HCT116 (cell line): ENCODE measurements around the gene TEX55. TPM values are rescaled to one million over a fixed set of nuclear protein-coding genes. Genes with fewer than 3 reads are reported as not detected.

Experiments
- ATAC-seq: fragments of 200-7000 bp; cut with Tn5 transposase; 2 replicates; pipeline ENCODE4 v1.9.1; 2020; ENCODE audit warnings: mild to moderate bottlenecking, moderate library complexity
- BruUV-seq: library from RNA; stranded (reverse); fragments of 400-500 nt; replicated peaks from 2 replicates; lab custom pipeline; 2021; lab: Mats Ljungman, UMichigan
- CTCF ChIA-PET: fragments of 300-600 bp; sonication (Branson Sonifier 250); formaldehyde crosslinking; loops from one replicate; lab custom pipeline; 2021; ENCODE audit warnings: antibody characterized with exemption; lab: Charles Lee
- POLR2A ChIA-PET: fragments of 300-600, 350-600 bp; sonication (Branson Sonifier 250); formaldehyde crosslinking; loops from one replicate; lab custom pipeline; 2021; ENCODE audit warnings: antibody characterized with exemption; lab: Charles Lee
- RAD21 ChIA-PET, 2 experiments: fragments of 300-600 bp; sonication (Branson Sonifier 250); formaldehyde crosslinking; loops; one replicate each; lab custom pipeline; 2023; ENCODE audit warnings: low total read pairs in 2 of 2; ENCODE audit not compliant: uncharacterized antibody in 2 of 2, unreplicated experiment in 2 of 2, low non-redundant PET in 1 of 2; lab: Charles Lee
- DNase-seq: peaks from one replicate; pipeline ENCODE4 v3.0.0-alpha.2; 2010; ENCODE audit warnings: low read depth, low spot score
- H2AFZ ChIP-seq: fragments of 200-600 bp; shearing (Covaris generic), sonication (generic); 2 replicates; pipeline ENCODE4 v1.6.1; 2017; ENCODE audit warnings: low read depth, mixed run types, mixed read lengths, antibody characterized with exemption, low read length; ENCODE audit not compliant: poor library complexity, severe bottlenecking
- H3K27ac ChIP-seq: 2 replicates; pipeline ENCODE4 v1.5.1; 2012; ENCODE audit warnings: low read depth, low read length
- H3K27me3 ChIP-seq: fragments of 200-600 bp; sonication (generic); 2 replicates; pipeline ENCODE4 v1.6.1; 2016; ENCODE audit warnings: mixed run types, low read length, mixed read lengths; ENCODE audit not compliant: insufficient read depth
- H3K36me3 ChIP-seq, 2 experiments: fragments of 200-500 bp in 1 of 2; fragments of 200-600 bp in 1 of 2; sonication (Bioruptor generic) in 1 of 2; sonication (generic) in 1 of 2; 2 replicates each; pipeline versions ENCODE4 v1.5.1 to v1.6.1; 2014 to 2016; ENCODE audit warnings: low read length in 2 of 2, inconsistent platforms in 1 of 2, mixed read lengths in 1 of 2, mixed run types in 1 of 2; ENCODE audit not compliant: insufficient read depth in 2 of 2, control insufficient read depth in 1 of 2
- H3K4me1 ChIP-seq, 2 experiments: fragments of 200-600 bp in 1 of 2; sonication (generic) in 1 of 2; 2 replicates each; pipeline versions ENCODE4 v1.5.1 to v1.6.1; 2012 to 2017; ENCODE audit warnings: low read length in 2 of 2, inconsistent platforms in 1 of 2, mild to moderate bottlenecking in 1 of 2, mixed read lengths in 1 of 2, mixed run types in 1 of 2, moderate library complexity in 1 of 2; ENCODE audit not compliant: insufficient read depth in 2 of 2, control insufficient read depth in 1 of 2
- H3K4me2 ChIP-seq: fragments of 200-600 bp; sonication (generic); 2 replicates; pipeline ENCODE4 v1.6.1; 2017; ENCODE audit warnings: mixed run types, low read length, mixed read lengths
- H3K4me3 ChIP-seq, 2 experiments: fragments of 200-600 bp in 1 of 2; sonication (generic) in 1 of 2; replicated peaks in 1 of 2; 2 replicates each; pipeline ENCODE4 v1.5.1; 2011 to 2016; ENCODE audit warnings: low read length in 2 of 2, control low read depth in 1 of 2, low read depth in 1 of 2, mild to moderate bottlenecking in 1 of 2, mixed read lengths in 1 of 2, mixed run types in 1 of 2
- H3K79me2 ChIP-seq: fragments of 200-600 bp; sonication (generic); 2 replicates; pipeline ENCODE4 v1.6.1; 2017; ENCODE audit warnings: mild to moderate bottlenecking, mixed run types, low read length, moderate library complexity, mixed read lengths; ENCODE audit not compliant: insufficient read depth
- H3K9ac ChIP-seq: fragments of 200-600 bp; sonication (generic); 2 replicates; pipeline ENCODE4 v1.6.1; 2016; ENCODE audit warnings: low read length, mixed read lengths
- H3K9me2 ChIP-seq: fragments of 200-600 bp; sonication (generic), shearing (Covaris generic); 2 replicates; pipeline ENCODE4 v1.6.1; 2017; ENCODE audit warnings: mixed run types, mild to moderate bottlenecking, moderate library complexity; ENCODE audit not compliant: insufficient read depth
- H3K9me3 ChIP-seq, 2 experiments: fragments of 200-500 bp in 1 of 2; fragments of 200-600 bp in 1 of 2; sonication (Bioruptor generic) in 1 of 2; sonication (generic) in 1 of 2; 2 replicates each; pipeline ENCODE4 v1.6.1; 2014 to 2017; ENCODE audit warnings: low read length in 2 of 2, mixed read lengths in 2 of 2, inconsistent platforms in 1 of 2, low read depth in 1 of 2, mild to moderate bottlenecking in 1 of 2, mixed run types in 1 of 2, moderate library complexity in 1 of 2; ENCODE audit not compliant: control insufficient read depth in 1 of 2, insufficient read depth in 1 of 2
- H4K20me1 ChIP-seq: fragments of 200-600 bp; sonication (generic), shearing (Covaris generic); 2 replicates; pipeline ENCODE4 v1.6.1; 2017; ENCODE audit warnings: mixed run types, mild to moderate bottlenecking, moderate library complexity; ENCODE audit not compliant: insufficient read depth
- CBX3 ChIP-seq: IDR thresholded peaks from 2 replicates; pipeline ENCODE4 v1.6.1; 2012; ENCODE audit warnings: low read depth
- CEBPB ChIP-seq: IDR thresholded peaks from 2 replicates; pipeline ENCODE4 v1.6.1; 2012; ENCODE audit warnings: low read depth
- ELF1 ChIP-seq: IDR thresholded peaks from 2 replicates; pipeline ENCODE4 v1.6.1; 2012; ENCODE audit warnings: low read depth, borderline replicate concordance
- JUND ChIP-seq: IDR thresholded peaks from 2 replicates; pipeline ENCODE4 v1.6.1; 2012
- POLR2A ChIP-seq: IDR thresholded peaks from 2 replicates; pipeline ENCODE4 v1.7.0; 2011; ENCODE audit warnings: borderline replicate concordance; ENCODE audit not compliant: insufficient read depth, insufficient read length; ENCODE audit errors: extremely low read depth
- POLR2AphosphoS5 ChIP-seq: IDR thresholded peaks from 2 replicates; pipeline ENCODE4 v1.6.1; 2011; ENCODE audit warnings: mild to moderate bottlenecking, low read depth, low read length, moderate library complexity
- SIN3A ChIP-seq: IDR thresholded peaks from 2 replicates; pipeline ENCODE4 v1.6.1; 2012; ENCODE audit warnings: low read depth
- SP1 ChIP-seq: IDR thresholded peaks from 2 replicates; pipeline ENCODE4 v1.6.1; 2012; ENCODE audit warnings: low read depth
- SRF ChIP-seq: IDR thresholded peaks from 2 replicates; pipeline ENCODE4 v1.6.1; 2012; ENCODE audit warnings: low read depth
- TCF7L2 ChIP-seq: IDR thresholded peaks from 2 replicates; pipeline ENCODE4 v1.7.0; 2011; ENCODE audit warnings: borderline replicate concordance, inconsistent platforms; ENCODE audit not compliant: insufficient read depth, insufficient read length; ENCODE audit errors: extremely low read depth
- ZFX ChIP-seq: fragments of 450-650 bp; IDR thresholded peaks from 2 replicates; pipeline ENCODE4 v1.6.1; 2017
- intact Hi-C: fragments of 100-400 bp; cut with micrococcal nuclease; formaldehyde crosslinking; loops from 2 replicates; pipeline ENCODE4 v1.10.0; 2022
- total RNA-seq: library from RNA; stranded (reverse); gene quantifications from one replicate; pipeline ENCODE4 v1.2.1, GENCODE V29; 2021; ENCODE audit not compliant: unreplicated experiment

TEX55 gene
- total RNA-seq, 1 experiment from 2014 or later: not detected

DNA sequence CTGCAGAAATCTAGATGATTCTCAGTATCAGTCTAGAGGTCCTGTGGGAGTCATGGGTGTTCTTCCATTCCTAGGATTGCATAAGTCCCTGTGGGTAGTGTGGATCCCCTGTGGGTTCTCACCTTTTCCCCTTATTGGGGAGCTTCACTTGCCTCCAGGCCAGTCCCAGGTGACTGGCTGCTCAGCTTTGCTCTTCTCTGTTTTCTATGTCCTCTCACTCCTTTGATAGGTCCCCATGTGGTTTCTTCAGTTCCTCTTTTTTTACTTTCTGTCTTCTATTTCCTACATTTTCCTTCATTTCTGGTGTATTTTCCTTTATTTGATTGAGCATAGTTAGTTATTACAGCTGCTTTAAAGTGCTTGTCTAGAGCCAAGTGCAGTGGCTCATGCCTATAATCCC is 10.9 kb downstream of the TEX55 start:
- DNase-seq: no peak
- H3K36me3 ChIP-seq: no peaks in the 10 kb centered on the region
- no peaks in the 10 kb centered on the region for H3K27me3 ChIP-seq
- no peaks in the 10 kb centered on the region for H3K9me2 ChIP-seq
- POLR2A ChIA-PET: no interaction called here
- ATAC-seq: no peak
- H3K4me2 ChIP-seq: no peak overlapping the region
- no peak overlapping the region for H3K27ac ChIP-seq
- RAD21 ChIA-PET: no interaction called here
- TF ChIP-seq CBX3: no peak
- TF ChIP-seq CEBPB: no peak
- TF ChIP-seq TCF7L2: no peak
- no peak for TF ChIP-seq SP1
- no peak for TF ChIP-seq JUND
- TF ChIP-seq POLR2AphosphoS5: no peak
- no peak for TF ChIP-seq ELF1
- TF ChIP-seq SIN3A: no peak
- CTCF ChIA-PET: no interaction called here
- H4K20me1 ChIP-seq: no peaks in the 10 kb centered on the region
- H3K79me2 ChIP-seq: no peaks in the 10 kb centered on the region
- no peak overlapping the region for H3K9ac ChIP-seq
- H2AFZ ChIP-seq: no peak overlapping the region
- H3K9me3 ChIP-seq: no peaks in the 10 kb centered on the region
- no peak overlapping the region for H3K4me3 ChIP-seq
- intact Hi-C loops: no loop called here
- H3K4me1 ChIP-seq: no peaks in the 10 kb centered on the region
- BruUV-seq: no TSS peak

DNA sequence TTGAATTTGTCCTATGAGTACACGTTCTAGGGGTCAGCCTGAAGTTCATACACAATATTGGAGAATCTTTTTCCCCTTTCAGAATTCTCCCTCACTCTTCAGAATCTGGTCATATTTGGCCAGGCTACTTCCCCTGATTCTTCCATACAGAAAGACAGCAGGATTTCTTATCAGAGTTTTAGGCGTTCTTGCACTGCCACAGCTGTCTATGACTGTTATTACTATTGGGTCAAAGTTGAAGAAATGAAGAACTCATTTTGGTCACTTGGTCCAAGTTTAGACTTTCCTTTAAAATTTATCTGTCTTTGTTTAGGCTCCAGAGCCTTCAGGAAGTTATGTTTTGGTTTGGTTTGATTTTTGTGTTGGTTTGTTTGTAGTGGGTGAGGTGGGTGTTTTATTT is 12.0 kb downstream of the TEX55 start:
- no peak overlapping the region for H3K27ac ChIP-seq
- TF ChIP-seq JUND (no peak), SRF (no peak), ZFX (no peak), SP1 (no peak), POLR2A (no peak)
- no peak overlapping the region for H3K9ac ChIP-seq
- ChIA-PET POLR2A (no interaction called here), CTCF (no interaction called here), RAD21 (no interaction called here)
- no peak overlapping the region for H3K4me2 ChIP-seq
- ATAC-seq: no peak
- no peaks in the 10 kb centered on the region for H3K27me3 ChIP-seq
- intact Hi-C loops: no loop called here
- no peak for DNase-seq
- BruUV-seq: no TSS peak
- H3K9me2 ChIP-seq: no peaks in the 10 kb centered on the region
- no peaks in the 10 kb centered on the region for H3K4me1 ChIP-seq
- H2AFZ ChIP-seq: no peak overlapping the region
- no peak overlapping the region for H3K4me3 ChIP-seq
- no peaks in the 10 kb centered on the region for H4K20me1 ChIP-seq
- H3K36me3 ChIP-seq: no peaks in the 10 kb centered on the region
- H3K9me3 ChIP-seq: no peaks in the 10 kb centered on the region
- H3K79me2 ChIP-seq: no peaks in the 10 kb centered on the region
